C4-2B (cell line): ENCODE data around the gene ATP8B2.

Experiments used
- H3K27ac ChIP-seq: fragments of 450-650 bp; 2 replicates; pipeline ENCODE4 v1.5.1; 2017
- ZFX ChIP-seq: fragments of 450-650 bp; IDR thresholded peaks from 2 replicates; pipeline ENCODE4 v1.6.1; 2017
- TF ChIP-seq, protein P1 (sequence below): fragments of 450-650 bp; conservative IDR thresholded peaks from 2 replicates; pipeline ENCODE4 v1.5.1; 2017; ENCODE audit warnings: mild to moderate bottlenecking

Gene ATP8B2

DNA sequence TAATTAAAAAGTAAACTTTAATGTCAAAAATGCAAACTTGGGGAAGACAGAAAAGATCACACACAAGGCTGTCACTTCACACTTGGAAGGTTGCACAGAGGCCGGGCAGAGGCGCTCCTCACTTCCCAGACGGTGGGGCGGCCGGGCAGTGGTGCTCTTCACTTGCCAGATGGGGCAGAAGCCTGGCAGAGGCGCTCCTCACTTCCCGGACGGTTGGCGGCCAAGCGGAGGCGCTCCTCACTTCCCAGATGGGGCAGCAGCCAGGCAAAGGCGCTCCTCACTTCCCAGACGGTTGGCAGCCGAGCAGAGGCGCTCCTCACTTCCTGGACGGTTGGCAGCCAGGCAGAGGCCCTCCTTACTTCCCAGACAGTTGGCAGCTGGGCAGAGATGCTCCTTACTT, 54.0 kb downstream of the ATP8B2 start:
- no peak overlapping the region for H3K27ac ChIP-seq
- TF ChIP-seq, protein P1, sequence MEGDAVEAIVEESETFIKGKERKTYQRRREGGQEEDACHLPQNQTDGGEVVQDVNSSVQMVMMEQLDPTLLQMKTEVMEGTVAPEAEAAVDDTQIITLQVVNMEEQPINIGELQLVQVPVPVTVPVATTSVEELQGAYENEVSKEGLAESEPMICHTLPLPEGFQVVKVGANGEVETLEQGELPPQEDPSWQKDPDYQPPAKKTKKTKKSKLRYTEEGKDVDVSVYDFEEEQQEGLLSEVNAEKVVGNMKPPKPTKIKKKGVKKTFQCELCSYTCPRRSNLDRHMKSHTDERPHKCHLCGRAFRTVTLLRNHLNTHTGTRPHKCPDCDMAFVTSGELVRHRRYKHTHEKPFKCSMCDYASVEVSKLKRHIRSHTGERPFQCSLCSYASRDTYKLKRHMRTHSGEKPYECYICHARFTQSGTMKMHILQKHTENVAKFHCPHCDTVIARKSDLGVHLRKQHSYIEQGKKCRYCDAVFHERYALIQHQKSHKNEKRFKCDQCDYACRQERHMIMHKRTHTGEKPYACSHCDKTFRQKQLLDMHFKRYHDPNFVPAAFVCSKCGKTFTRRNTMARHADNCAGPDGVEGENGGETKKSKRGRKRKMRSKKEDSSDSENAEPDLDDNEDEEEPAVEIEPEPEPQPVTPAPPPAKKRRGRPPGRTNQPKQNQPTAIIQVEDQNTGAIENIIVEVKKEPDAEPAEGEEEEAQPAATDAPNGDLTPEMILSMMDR = no peak
- TF ChIP-seq ZFX = no peak

DNA sequence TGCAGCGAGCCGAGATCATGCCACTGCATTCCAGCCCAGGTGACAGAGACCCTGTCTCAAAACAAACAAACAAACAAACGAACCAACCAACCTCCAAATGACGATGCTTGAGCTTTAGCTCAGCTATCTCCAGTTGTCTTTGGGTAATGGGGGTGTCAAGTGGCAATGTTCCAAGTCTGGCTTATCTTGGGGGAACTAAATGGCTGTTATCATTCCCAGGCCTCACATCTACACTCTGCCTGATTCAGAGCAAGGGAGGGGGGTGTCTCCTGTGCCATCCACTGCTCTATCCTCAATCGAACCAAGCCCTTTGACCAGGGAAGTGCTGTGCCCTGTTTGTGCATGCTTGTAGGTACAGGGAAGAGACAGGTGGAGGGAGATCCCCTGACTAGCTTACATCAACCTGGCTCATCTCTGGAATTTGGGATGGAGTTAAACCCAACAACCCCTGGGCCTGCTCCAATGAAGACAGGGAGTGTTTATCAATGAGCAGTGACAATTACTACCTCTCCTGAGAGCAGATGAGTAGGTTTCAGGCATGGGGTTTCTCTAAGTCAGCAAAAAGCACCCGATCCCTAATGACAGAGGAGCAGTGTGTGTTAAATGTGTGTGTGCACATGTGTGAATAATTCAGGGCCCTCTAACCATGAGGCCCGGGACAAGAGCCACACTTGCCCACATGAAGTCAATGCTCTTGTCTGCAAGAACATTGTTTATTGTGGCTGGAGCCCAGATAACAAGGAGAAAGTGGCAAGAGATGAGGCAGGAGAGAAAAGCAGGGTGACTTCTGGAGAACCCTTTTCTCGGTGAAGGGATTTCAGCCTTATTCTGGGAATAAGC, 59.5 kb downstream of the ATP8B2 start:
- TF ChIP-seq ZFX = no peak
- TF ChIP-seq, protein P1 = no peak
- no peak overlapping the region; the same call in 1 of the 2 replicates for H3K27ac ChIP-seq

DNA sequence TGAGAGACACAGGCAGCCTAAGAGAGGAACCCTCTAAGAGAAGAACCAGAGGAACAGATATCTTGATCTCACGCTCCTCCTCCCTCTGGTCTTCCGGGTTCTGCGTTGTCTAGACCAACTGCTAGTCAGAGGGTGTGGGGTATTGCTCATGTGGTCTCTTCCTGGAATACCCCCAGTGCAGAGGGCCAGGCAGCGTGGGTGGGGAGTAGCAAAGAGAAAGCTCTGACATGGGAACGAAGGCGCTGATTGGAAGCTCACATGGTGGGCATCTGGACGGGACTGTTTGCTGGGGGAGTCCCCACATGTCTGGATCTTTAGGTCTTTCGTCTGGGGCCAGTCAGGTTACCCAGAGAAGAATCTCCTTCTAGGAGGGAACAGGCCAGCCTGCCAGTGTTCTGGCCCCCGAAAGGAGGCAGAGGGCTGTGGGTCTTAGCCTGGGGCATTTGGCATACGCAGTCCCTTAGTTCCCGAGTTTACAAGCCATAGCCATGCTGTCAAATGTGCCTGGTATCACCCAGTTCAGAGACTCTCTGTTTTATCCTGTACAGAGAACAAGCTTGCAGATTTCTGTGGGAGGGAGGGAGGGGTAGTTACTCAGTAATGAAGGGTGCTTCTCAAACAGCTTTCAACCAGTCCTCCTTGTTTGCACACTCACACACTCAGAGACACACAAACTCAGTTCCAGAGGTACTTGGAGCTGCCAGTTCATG, 61.5 kb downstream of the ATP8B2 start:
- H3K27ac ChIP-seq = no peak overlapping the region
- no peak for TF ChIP-seq ZFX
- TF ChIP-seq, protein P1 = no peak

DNA sequence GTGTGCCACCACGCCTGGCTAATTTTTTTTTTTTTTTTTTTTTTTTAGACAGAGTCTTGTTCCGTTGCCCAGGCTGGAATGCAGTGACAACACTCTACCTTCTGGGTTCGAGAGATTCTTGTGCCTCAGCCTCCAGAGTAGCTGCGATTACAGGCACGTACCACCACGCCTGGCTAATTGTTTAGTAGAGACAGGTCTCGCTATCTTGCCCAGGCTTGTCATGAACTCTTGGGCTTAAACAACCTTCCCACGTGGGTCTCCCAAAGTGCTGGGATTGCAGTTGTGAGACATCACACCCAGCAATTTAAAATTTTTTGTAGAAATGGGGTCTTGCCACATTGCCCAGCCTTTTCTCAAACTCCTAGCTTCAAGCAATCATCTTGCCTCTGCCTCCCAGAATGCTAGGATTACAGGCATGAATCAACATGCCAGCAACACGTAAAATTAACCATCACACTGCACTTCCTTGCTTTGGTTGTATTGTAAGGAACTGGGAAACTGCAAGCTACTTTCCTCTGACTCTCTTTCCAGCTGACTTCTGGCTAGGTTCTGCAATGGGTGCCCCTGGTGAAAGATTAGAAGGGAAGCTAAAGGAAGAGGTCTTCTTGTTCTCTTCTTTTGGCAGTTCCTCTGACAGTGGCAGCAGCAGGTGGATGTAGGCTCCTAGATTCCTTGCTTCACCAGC, 65.9 kb downstream of the ATP8B2 start:
- no peak for TF ChIP-seq ZFX
- TF ChIP-seq, protein P1 = no peak
- H3K27ac ChIP-seq = no peak overlapping the region

DNA sequence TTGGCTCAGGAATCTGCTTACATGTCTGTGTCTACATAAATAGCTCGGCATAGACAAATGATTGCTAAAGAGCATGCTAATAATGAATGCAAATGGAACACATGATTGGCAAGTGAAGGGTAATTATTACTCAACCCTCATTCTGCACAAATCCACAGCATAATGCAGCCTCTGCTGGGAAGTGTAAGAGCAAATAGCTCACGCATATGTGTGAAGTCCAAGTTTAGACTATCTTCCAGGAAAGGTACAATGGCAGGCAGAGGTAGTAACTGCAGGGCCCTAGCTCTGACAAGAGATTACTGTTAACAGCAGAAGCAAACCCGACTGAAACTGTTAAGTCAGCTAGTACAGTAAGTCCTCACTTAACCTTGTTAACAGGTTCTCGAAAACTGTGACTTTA, 72.8 kb downstream of the ATP8B2 start:
- no peak overlapping the region for H3K27ac ChIP-seq
- TF ChIP-seq ZFX = no peak
- TF ChIP-seq, protein P1 = no peak

DNA sequence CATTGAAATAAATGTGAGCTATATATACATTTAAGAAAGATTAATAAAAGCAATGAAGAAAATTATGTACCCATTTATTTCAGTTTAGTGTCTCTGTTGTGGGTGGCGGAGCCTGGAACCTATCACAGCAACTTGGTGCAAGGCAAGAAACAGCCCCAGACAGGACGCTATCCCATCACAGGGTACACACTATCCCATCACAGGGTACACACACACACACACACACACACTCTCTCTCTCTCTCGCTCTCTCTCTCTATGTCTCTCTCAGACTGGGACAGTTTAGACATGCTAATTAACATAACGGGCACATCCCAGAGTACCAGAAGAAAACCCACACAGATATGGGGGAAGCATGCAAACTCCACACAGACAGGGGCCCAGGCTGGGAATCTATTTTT, 73.4 kb downstream of the ATP8B2 start:
- no peak overlapping the region for H3K27ac ChIP-seq
- no peak for TF ChIP-seq ZFX
- TF ChIP-seq, protein P1 = no peak

DNA sequence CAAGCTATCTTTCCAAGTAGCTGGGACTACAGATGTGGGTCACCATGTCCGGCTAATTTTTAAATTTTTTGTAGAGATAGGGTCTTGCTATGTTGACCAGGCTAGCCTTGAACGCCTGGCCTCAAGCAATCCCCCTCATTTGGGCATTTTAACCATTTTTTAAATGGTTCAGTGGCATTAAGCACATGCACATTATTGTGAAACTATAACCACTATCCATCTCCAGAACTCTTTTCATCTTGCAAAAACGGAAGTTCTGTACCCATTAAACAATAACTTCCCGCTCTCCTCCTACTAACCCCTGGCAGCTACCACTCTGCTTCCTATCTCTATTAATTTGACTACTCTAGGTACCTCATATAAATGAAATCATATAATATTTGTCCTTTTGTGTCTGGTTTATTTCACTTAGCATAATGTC, 75.1 kb downstream of the ATP8B2 start:
- H3K27ac ChIP-seq = no peak overlapping the region
- TF ChIP-seq, protein P1 = no peak
- no peak for TF ChIP-seq ZFX
